CD1c-positive myeloid dendritic cell (primary cell): ENCODE results near the gene KRTAP15-1.

Source experiments
- DNase-seq: peaks from one replicate; pipeline ENCODE4 v3.0.0-alpha.2; 2016; ENCODE audit errors: extremely low spot score

The KRTAP15-1 gene

GRCh38 chr21:30439975-30440374, at the start of gene KRTAP15-1:
Gene KRTAP15-1, plus strand, starts transcription at chr21:30440275. Its CDS starts 53 bp downstream, at chr21:30440328.
- no peak for DNase-seq

- DNase-seq, result no peak
Measured at GRCh38 chr21:30391492-30392025, 48.5 kb upstream of the KRTAP15-1 start.

GRCh38 chr21:30395731-30396130, 44.3 kb upstream of the KRTAP15-1 start, which contains the start of gene KRTAP13-1:
Gene KRTAP13-1, plus strand, starts transcription at chr21:30396031. Its CDS starts 56 bp downstream, at chr21:30396087.
- no peak for DNase-seq

GRCh38 chr21:30408782-30409494, 31.1 kb upstream of the KRTAP15-1 start:
- DNase-seq, result peak; percentile 3

- no peak for DNase-seq
Measured at GRCh38 chr21:30415993-30416392, 24.1 kb upstream of the KRTAP15-1 start.

- DNase-seq, result no peak
Measured at GRCh38 chr21:30425826-30426225, 14.2 kb upstream of the KRTAP15-1 start, which contains the start of gene KRTAP13-3. Gene KRTAP13-3, minus strand, starts transcription at chr21:30425926. Its CDS starts 14 bp downstream, at chr21:30425912.

- DNase-seq, result no peak
Measured at GRCh38 chr21:30426731-30427130, 13.3 kb upstream of the KRTAP15-1 start.

GRCh38 chr21:30430170-30430655, 9.9 kb upstream of the KRTAP15-1 start, which contains the start of gene KRTAP13-4:
Gene KRTAP13-4, plus strand, starts transcription at chr21:30430220. Its CDS starts 56 bp downstream, at chr21:30430276.
- no peak for DNase-seq

- peak; percentile 10 for DNase-seq
Measured at GRCh38 chr21:30434033-30434631, 5.9 kb upstream of the KRTAP15-1 start.

- no peak for DNase-seq
Measured at GRCh38 chr21:30437010-30437565, 3.0 kb upstream of the KRTAP15-1 start.

- no peak for DNase-seq
Measured at GRCh38 chr21:30443226-30443625, 3.2 kb downstream of the KRTAP15-1 start.

- no peak for DNase-seq
Measured at GRCh38 chr21:30444204-30444603, 4.1 kb downstream of the KRTAP15-1 start.

- no peak for DNase-seq
Measured at GRCh38 chr21:30447056-30447455, 7.0 kb downstream of the KRTAP15-1 start.

- no peak for DNase-seq
Measured at GRCh38 chr21:30448514-30448913, 8.4 kb downstream of the KRTAP15-1 start.

GRCh38 chr21:30463713-30464112, 23.6 kb downstream of the KRTAP15-1 start:
- DNase-seq, result no peak

GRCh38 chr21:30468900-30469714, 29.0 kb downstream of the KRTAP15-1 start:
- DNase-seq, result no peak

- no peak for DNase-seq
Measured at GRCh38 chr21:30478004-30478403, 37.9 kb downstream of the KRTAP15-1 start.

- no peak for DNase-seq
Measured at GRCh38 chr21:30479259-30479658, 39.2 kb downstream of the KRTAP15-1 start.

GRCh38 chr21:30480145-30480544, 40.1 kb downstream of the KRTAP15-1 start, which contains the start of gene KRTAP19-1:
Gene KRTAP19-1, minus strand, starts transcription at chr21:30480367. Its CDS starts 50 bp downstream, at chr21:30480317.
- DNase-seq, result no peak

GRCh38 chr21:30482130-30482529, 42.1 kb downstream of the KRTAP15-1 start:
- no peak for DNase-seq

- no peak for DNase-seq
Measured at GRCh38 chr21:30486180-30486579, 46.1 kb downstream of the KRTAP15-1 start.
